ENCODE results near the gene NRCAM.
"Not testable (repeated sequence)": the region's sequence is repeated elsewhere in the genome, so short reads cannot be mapped to it uniquely, and the experiment has no call there.

Gene NRCAM

DNA sequence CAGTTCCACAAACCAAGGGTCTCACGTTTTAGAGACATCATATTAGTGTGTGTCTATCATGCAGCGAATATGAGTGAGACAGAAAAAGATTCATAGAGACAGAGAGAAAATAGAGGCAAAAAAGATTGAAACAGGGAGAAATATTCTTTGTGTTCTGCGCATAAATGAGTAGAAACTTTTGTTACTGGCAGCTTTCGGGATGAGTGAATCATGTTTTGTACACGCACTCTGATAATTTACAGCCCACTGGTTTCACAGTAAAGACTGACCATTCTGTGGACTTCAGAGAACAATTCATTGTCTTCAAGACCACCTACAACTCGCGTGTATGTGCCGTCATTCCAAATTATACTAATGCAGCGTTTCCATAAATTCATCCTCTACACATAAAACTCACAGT, 60.2 kb downstream of the NRCAM start:
- POLR2A ChIA-PET (ENCODE audit: low non-redundant PET) = no interaction called here
- no peak for DNase-seq (ENCODE audit: low spot score)
- CTCF ChIA-PET = interaction anchor here (0.6 kb wide), 1 partner anchor 194 kb away, joined by 3 read pairs; no protein-coding TSS in a partner anchor
- no peak for TF ChIP-seq CTCF (conservative IDR thresholded peaks at IDR 0.05; ENCODE audit: low read depth)
- no peak overlapping the region for H3K27ac ChIP-seq

DNA sequence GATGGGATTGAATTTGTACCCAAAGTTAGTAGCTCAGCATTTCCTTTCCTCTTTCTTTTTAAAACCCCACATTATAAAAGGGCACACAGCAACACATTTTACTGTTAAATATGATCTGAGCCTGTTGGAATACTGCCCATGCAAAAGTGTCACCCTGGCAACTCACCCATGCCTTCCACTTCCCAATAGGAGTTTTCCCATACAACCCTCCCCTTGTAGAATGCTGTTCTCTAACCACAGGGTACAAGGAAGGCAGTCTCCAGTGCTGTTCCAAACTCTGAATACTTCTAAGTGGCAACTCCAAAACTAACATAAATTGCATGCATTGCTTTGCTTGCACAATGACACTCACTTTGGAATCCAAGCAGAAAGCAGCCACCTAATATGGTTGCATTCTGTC, 60.8 kb downstream of the NRCAM start:
- POLR2A ChIA-PET (ENCODE audit: low non-redundant PET) = no interaction called here
- DNase-seq (ENCODE audit: low spot score) = no peak

GRCh38 chr7:108393097-108393496, 63.1 kb downstream of the NRCAM start:
- POLR2A ChIA-PET (ENCODE audit: low non-redundant PET); H3K27ac ChIP-seq; DNase-seq (ENCODE audit: low spot score); CTCF ChIA-PET: not testable (repeated sequence)

More for the DNA sequence above, 60.8 kb downstream of the NRCAM start:
- CTCF ChIA-PET = interaction anchor here (0.6 kb wide), 1 partner anchor 194 kb away, joined by 3 read pairs; no protein-coding TSS in a partner anchor
- TF ChIP-seq CTCF (conservative IDR thresholded peaks at IDR 0.05; ENCODE audit: low read depth) = no peak
- no peak overlapping the region for H3K27ac ChIP-seq

DNA sequence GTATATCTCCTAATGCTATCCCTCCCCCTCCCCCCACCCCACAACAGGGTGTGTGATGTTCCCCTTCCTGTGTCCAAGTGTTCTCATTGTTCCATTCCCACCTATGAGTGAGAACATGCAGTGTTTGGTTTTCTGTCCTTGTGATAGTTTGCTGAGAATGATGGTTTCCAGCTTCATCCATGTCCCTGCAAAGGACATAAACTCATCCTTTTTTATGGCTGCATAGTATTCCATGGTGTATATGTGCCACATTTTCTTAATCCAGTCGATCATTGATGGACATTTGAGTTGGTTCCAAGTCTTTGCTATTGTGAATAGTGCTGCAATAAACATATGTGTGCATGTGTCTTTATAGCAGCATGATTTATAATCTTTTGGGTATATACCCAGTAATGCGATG, 68.5 kb downstream of the NRCAM start:
- CTCF ChIA-PET; H3K27ac ChIP-seq; DNase-seq (ENCODE audit: low spot score); POLR2A ChIA-PET (ENCODE audit: low non-redundant PET): not testable (repeated sequence)

GRCh38 chr7:108385834-108386422, 70.3 kb downstream of the NRCAM start:
- ChIA-PET CTCF (no interaction called here), POLR2A (ENCODE audit: low non-redundant PET) (no interaction called here)
- H3K27ac ChIP-seq = no peak overlapping the region
- no peak for TF ChIP-seq CTCF (conservative IDR thresholded peaks at IDR 0.05; ENCODE audit: low read depth)
- DNase-seq (ENCODE audit: low spot score) = no peak

DNA sequence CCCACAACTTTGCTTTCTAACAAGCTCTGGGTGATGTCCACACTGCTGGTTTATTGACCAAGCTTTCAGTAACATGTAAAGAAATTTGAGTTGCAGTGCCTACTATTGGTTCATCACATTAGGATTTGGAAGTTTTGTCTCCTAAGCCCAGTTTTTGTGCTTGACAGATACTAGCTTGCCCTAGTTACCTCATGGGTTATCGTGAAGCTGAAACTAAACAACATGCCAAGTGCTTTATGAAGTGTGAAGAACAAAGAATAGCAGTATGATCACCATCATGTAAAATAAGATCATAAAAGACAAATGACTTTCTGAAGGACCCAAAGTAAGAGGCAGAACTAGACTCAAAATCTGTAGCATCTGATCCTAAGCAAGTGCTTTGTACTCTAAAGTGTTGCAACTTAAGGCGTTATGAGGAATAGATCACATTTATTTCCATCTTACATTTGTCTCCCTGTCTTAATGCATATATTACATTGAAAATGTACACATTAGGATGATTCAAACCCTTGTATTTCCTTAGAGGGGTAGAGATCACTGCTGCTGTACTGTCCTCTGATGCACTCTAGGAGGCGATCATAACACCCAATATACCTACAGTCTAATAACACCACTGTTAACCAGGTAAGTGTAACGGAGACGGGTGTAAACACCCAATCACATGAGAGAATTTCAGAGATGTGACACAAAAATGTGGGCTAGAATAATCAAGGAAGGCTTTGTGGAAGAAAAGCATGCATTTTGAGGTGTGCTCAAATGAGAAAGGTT, 71.3 kb downstream of the NRCAM start:
- no peak overlapping the region for H3K27ac ChIP-seq
- DNase-seq (ENCODE audit: low spot score) = no peak
- TF ChIP-seq CTCF (conservative IDR thresholded peaks at IDR 0.05; ENCODE audit: low read depth) = no peak
- ChIA-PET POLR2A (ENCODE audit: low non-redundant PET) (no interaction called here), CTCF (no interaction called here)

GRCh38 chr7:108382932-108383331, 73.3 kb downstream of the NRCAM start:
- no peak for TF ChIP-seq CTCF (conservative IDR thresholded peaks at IDR 0.05; ENCODE audit: low read depth)
- no peak for DNase-seq (ENCODE audit: low spot score)
- CTCF ChIA-PET = no interaction called here
- POLR2A ChIA-PET (ENCODE audit: low non-redundant PET) = no interaction called here
- H3K27ac ChIP-seq = no peak overlapping the region

Measured in RWPE1 (cell line).